Epithelial cell of prostate (primary cell): ENCODE data around the gene NEK4.

Experiments
- DNase-seq: peaks from one replicate; pipeline ENCODE4 v3.0.0-alpha.2; 2011; ENCODE audit warnings: low read depth, low spot score
- H3K27ac ChIP-seq: fragments of 450-650 bp; 2 replicates; pipeline ENCODE4 v1.5.1; 2017; ENCODE audit warnings: mild to moderate bottlenecking

The NEK4 gene

GRCh38 chr3:52793702-52794611 is 23.2 kb upstream of the NEK4 start:
- no peak for DNase-seq
- no peak overlapping the region for H3K27ac ChIP-seq

- DNase-seq: no peak
- H3K27ac ChIP-seq: no peak overlapping the region
Measured at GRCh38 chr3:52792961-52793695, 22.4 kb upstream of the NEK4 start.

GRCh38 chr3:52792413-52792812 is 21.7 kb upstream of the NEK4 start:
- DNase-seq: no peak
- H3K27ac ChIP-seq: no peak overlapping the region

GRCh38 chr3:52791928-52792327 is 21.2 kb upstream of the NEK4 start:
- no peak for DNase-seq
- H3K27ac ChIP-seq: no peak overlapping the region

GRCh38 chr3:52791366-52791765 is 20.6 kb upstream of the NEK4 start:
- H3K27ac ChIP-seq: no peak overlapping the region
- no peak for DNase-seq

- no peak for DNase-seq
- no peak overlapping the region for H3K27ac ChIP-seq
Measured at GRCh38 chr3:52790741-52791140, 20.0 kb upstream of the NEK4 start.

- no peak for DNase-seq
- no peak overlapping the region for H3K27ac ChIP-seq
Measured at GRCh38 chr3:52790337-52790736, 19.6 kb upstream of the NEK4 start.

- no peak for DNase-seq
- no peak overlapping the region for H3K27ac ChIP-seq
Measured at GRCh38 chr3:52789746-52790040, 19.0 kb upstream of the NEK4 start.

GRCh38 chr3:52788890-52789745 is 18.4 kb upstream of the NEK4 start:
- no peak for DNase-seq
- no peak overlapping the region for H3K27ac ChIP-seq

GRCh38 chr3:52787672-52788625 is 17.2 kb upstream of the NEK4 start:
- no peak overlapping the region for H3K27ac ChIP-seq
- no peak for DNase-seq

- no peak overlapping the region for H3K27ac ChIP-seq
- no peak for DNase-seq
Measured at GRCh38 chr3:52787246-52787645, 16.5 kb upstream of the NEK4 start.

- H3K27ac ChIP-seq: no peak overlapping the region
Measured at GRCh38 chr3:52786330-52787215, 15.8 kb upstream of the NEK4 start.

GRCh38 chr3:52784931-52785590 is 14.3 kb upstream of the NEK4 start:
- no peak overlapping the region for H3K27ac ChIP-seq
- no peak for DNase-seq

More at GRCh38 chr3:52786330-52787215, 15.8 kb upstream of the NEK4 start:
- no peak for DNase-seq

GRCh38 chr3:52784021-52784621 is 13.4 kb upstream of the NEK4 start:
- no peak for DNase-seq
- H3K27ac ChIP-seq: no peak overlapping the region

- H3K27ac ChIP-seq: no peak overlapping the region
- no peak for DNase-seq
Measured at GRCh38 chr3:52783211-52783555, 12.4 kb upstream of the NEK4 start.

- DNase-seq: no peak
- no peak overlapping the region for H3K27ac ChIP-seq
Measured at GRCh38 chr3:52782412-52783210, 11.9 kb upstream of the NEK4 start.

GRCh38 chr3:52781741-52782140 is 11.0 kb upstream of the NEK4 start:
- no peak overlapping the region for H3K27ac ChIP-seq
- no peak for DNase-seq
